NCI-H82 treated with DMSO at 0.1 percent for 48 hours (cell line): ENCODE data around the gene CACNA1H.

Experiments
- DNase-seq: peaks from one replicate; lab custom pipeline; 2025; ENCODE audit not compliant: unreplicated experiment; lab: John Stamatoyannopoulos, UW

The CACNA1H gene

GRCh38 chr16:1171001-1171400 lies 18.1 kb downstream of the CACNA1H start:
- DNase-seq: no peak

GRCh38 chr16:1171854-1172428 lies 19.0 kb downstream of the CACNA1H start:
- DNase-seq: no peak

GRCh38 chr16:1172651-1173050 lies 19.7 kb downstream of the CACNA1H start:
- DNase-seq: no peak

- no peak for DNase-seq
Measured at GRCh38 chr16:1173788-1174451, 21.0 kb downstream of the CACNA1H start.

GRCh38 chr16:1174477-1175357 lies 21.8 kb downstream of the CACNA1H start:
- DNase-seq: no peak

- no peak for DNase-seq
Measured at GRCh38 chr16:1175566-1176279, 22.8 kb downstream of the CACNA1H start.

GRCh38 chr16:1176280-1176897 lies 23.5 kb downstream of the CACNA1H start:
- DNase-seq: no peak

- no peak for DNase-seq
Measured at GRCh38 chr16:1177053-1177452, 24.1 kb downstream of the CACNA1H start.

GRCh38 chr16:1177750-1178149 lies 24.8 kb downstream of the CACNA1H start:
- DNase-seq: no peak

- DNase-seq: no peak
Measured at GRCh38 chr16:1178295-1178910, 25.5 kb downstream of the CACNA1H start.

GRCh38 chr16:1180549-1181403 lies 27.9 kb downstream of the CACNA1H start:
- DNase-seq: no peak

- DNase-seq: no peak
Measured at GRCh38 chr16:1181404-1182315, 28.8 kb downstream of the CACNA1H start.

- no peak for DNase-seq
Measured at GRCh38 chr16:1182316-1182671, 29.4 kb downstream of the CACNA1H start.

GRCh38 chr16:1182950-1183907 lies 30.3 kb downstream of the CACNA1H start:
- no peak for DNase-seq

- no peak for DNase-seq
Measured at GRCh38 chr16:1184156-1184868, 31.4 kb downstream of the CACNA1H start.

GRCh38 chr16:1184980-1185379 lies 32.1 kb downstream of the CACNA1H start:
- no peak for DNase-seq
